Fibroblast of gingiva (primary cell): ENCODE data around the gene SLC26A11.
"Not testable (repeated sequence)": the region's sequence is repeated elsewhere in the genome, so short reads cannot be mapped to it uniquely, and the experiment has no call there.

Experiments
- DNase-seq: peaks from one replicate; pipeline ENCODE4 v3.0.0-alpha.2; 2011; ENCODE audit warnings: low read depth

The SLC26A11 gene

DNA sequence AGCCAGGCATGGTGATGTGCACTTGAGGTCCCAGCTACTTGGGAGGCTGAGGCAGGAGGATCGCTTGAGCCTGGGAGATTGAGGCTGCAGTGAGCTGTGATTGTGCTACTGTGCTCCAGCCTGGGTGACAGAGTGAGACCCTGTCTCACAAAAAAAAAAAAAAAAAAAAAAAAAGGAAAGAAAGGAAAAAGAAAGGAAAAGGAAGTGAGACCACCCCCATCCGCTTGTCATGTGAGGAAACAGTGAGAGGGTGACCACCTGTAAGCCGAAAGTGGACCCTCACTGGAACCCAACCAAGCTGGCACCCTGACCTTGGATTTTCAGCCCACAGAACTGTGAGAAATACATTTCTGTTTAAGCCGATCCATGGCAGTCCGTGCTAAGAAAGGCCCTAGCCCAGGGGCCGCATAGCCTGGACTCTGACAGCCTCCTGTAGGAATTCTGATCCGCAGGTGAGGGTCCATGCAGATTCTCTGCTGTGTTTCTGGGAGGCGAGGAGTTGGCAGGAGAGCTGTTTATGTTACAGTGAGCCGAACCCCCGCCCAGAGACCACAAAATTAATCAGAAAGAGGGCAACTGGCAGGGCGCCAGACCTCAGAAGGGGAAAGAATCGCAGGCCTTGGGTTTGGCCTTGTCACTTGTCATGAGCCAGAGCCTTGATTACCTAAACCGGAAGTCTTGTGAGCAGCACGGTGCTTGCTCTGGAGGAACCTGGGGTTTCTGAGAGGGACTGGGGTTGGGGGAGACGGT lies 1.0 kb upstream of the SLC26A11 start:
- DNase-seq = peak; percentile 75

DNA sequence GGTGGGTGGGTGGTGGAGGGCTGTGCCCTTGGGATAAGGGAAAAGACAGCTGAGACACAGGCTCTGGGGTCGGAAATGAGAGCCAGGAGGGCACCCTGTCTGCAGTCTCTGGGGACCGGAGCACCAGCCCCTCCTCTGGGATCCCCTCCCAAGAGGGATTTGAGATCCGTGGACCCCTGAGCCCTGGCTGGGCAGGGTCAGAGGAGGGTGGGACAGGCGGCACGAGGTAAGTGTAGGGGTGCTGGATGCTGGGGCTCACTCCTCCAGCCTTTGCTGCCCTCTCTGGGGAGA lies 519 bp upstream of the SLC26A11 start:
- no peak for DNase-seq

DNA sequence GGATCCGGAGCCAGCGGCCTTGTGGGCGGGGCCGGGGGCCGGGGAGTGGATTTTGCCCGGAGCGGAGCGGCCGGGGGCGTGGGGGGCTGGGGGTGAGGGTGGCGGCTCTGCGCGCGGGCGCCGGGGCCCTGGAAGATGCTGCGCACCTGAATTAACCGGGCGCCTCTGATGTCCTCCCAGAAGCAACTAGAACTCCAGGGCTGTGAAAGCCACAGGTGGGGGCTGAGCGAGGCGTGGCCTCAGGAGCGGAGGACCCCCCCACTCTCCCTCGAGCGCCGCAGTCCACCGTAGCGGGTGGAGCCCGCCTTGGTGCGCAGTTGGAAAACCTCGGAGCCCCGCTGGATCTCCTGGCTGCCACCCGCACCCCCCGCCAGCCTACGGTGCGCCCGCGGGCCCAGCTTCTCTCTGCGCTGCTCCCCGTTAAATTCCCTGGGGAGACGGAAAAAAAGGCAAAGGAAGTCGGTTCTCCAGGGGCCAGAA lies 549 bp downstream of the SLC26A11 start:
- DNase-seq = no peak

DNA sequence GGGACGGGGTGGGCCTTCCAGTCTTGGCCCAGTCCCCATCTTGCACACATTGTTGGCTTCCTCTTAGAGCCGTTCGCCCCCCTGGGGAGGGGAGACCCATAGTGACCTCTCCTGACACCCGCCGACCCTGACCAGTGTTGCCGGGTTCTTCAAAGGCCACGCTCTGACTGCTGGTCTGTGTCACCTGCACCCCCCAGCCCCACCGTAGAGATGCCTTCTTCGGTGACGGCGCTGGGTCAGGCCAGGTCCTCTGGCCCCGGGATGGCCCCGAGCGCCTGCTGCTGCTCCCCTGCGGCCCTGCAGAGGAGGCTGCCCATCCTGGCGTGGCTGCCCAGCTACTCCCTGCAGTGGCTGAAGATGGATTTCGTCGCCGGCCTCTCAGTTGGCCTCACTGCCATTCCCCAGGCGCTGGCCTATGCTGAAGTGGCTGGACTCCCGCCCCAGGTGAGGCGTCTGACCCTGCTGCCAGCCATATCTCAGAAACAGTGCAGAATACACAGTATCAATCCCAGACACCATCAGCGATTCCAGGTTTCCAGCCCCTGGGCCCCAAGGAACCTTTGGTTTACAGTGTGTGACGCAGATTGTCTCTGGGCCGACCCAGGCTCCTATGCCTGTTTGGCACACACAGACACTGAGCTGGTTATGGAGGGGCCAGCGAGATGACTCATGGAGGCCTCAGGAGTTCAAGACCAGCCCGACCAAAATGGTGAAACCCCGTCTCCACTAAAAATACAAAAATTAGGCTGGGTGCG lies 1.3 kb downstream of the SLC26A11 start:
- no peak for DNase-seq

DNA sequence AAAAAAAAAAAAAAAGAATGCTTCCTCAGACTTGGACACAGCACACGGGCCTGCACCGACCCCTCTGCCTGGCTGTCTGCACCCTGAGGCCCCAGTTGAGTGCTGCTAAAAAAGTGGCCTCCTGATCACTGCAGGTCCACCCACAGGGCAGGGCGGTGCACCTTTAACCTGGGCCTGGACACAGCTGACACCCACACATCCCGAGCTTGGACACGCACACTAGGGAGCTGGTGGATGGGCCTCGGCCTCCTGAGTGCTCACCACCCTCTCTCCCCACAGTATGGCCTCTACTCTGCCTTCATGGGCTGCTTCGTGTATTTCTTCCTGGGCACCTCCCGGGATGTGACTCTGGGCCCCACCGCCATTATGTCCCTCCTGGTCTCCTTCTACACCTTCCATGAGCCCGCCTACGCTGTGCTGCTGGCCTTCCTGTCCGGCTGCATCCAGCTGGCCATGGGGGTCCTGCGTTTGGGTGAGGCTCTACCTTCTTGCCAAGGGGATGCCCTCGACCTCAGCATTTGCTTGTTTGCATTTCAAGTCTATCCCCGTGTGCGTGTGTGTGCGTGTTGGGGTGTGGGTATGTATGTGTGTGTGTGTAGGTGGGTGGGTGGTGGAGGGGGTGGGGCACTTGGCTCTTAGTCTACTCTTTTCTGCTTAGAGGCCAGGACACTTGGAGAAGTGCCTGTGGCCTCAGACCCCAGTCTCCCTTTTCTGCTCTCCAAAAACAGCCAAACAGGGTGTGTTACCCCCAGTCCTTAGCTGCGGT lies 2.3 kb downstream of the SLC26A11 start:
- DNase-seq = no peak

DNA sequence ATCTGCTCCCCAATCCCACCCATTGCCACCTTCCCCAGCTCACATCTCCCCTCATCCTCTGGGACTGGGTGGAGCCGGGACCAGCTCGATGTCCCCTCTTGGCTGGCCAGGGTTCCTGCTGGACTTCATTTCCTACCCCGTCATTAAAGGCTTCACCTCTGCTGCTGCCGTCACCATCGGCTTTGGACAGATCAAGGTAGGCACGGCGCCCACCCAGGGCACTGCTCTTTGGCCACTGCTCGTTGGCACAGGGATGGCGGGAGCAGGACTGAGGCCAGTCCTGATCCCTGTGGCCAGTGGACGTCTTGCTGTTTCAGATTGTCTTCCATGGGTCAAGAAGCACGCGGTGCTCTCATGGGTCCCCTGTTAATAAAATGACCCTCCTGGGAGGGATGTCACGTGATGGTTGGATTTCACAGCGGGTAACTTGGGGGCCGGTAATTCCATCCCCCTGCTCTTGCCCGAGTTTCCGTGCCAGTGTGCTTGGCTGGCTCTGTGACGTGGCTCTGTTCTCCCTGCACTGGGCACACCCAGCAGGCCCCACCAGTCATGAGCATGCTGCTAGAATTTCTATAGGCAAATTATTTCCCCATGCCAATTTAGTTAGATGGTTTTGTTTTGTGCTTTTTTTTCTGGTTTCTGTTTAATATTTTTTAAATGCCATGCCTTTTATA lies 3.1 kb downstream of the SLC26A11 start:
- DNase-seq = peak; percentile 29

DNA sequence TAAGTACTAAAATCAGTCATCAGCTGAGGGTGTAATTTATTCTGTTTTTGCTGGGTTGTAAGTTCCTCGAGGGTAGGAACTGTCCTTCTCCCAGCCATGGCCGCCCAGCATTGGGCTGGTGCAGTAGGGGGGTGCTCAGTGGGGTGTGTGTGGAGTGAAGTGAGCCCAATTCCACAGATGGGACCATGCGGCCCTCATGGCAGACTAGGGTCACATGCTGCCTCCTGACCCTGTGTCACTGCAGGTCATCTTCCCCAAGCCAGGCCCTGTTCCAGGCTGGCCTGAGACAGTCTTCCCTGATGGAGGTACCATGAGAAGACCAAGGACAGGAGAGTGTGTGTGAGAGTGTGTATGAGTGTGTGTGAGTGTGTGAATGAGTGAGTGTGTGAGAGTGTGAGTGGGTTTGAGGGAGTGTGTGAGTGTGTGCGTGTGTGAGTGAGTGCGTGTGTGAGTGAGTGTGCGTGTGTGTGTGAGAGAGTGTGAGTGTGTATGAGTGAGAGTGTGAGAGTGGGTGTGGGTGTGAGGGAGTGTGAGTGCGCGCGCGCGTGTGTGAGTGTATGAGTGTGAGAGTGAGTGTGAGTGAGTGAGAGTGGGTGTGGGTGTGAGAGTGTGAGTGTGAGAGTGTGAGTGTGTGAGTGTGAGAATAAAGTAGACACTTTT lies 3.7 kb downstream of the SLC26A11 start:
- DNase-seq = no peak

DNA sequence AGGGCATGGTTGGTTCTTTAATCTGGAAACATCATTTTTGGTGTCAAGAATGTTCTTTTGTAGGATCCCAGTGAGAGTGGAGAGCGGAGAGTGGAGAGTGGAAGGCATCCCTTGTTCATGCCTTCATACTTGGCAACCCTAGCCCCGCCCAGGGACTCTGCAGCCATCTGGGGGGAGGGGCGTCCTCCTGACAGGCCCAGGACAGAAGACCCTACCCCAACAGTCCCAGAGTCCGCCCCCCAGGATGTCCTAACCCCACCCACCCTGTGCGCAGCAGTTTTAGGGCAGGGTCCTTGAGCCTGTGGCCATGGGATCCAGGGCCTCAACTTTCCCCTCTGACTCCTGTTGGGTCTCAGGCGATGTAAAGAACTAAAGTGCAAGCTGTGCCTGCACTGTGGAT lies 4.5 kb downstream of the SLC26A11 start:
- DNase-seq = no peak

DNA sequence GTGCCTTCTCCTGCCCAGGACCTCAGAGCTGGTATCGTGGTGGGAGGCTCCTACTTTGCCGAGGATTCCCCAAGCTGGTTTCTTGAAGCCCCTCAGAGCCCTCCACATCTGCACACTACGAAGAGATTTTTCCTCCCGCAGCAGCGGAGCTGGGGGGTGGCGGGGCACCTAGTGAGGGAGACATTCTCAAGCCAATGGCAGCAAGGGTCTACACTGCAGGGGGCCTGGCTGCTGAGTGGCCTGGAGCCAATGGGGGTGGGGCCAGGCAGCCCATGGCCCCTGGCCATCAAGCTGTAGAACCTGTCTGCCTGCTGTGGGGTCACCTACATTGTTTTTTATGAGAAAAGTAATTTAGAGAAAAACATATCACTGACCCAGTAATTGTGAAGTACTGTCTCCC lies 5.0 kb downstream of the SLC26A11 start:
- DNase-seq = no peak

DNA sequence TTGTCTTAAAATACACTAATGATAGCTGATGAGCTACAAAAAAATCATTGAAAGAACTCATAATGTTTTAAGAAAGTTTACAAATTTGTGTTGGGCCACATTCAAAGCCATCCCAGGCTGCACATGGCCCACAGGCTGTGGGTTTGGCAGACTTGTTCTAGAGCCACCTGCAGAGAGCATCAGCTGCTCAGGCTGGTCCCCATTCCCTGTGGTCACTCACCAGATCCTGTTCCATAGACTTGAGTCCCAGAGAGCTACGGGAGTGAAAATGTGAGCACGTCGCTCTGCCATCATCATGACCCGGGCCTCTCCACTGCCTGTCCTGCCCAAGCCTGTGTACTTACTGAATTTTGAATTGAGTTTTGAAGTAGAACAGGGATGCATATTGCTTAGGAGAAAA lies 6.9 kb downstream of the SLC26A11 start:
- DNase-seq = no peak

DNA sequence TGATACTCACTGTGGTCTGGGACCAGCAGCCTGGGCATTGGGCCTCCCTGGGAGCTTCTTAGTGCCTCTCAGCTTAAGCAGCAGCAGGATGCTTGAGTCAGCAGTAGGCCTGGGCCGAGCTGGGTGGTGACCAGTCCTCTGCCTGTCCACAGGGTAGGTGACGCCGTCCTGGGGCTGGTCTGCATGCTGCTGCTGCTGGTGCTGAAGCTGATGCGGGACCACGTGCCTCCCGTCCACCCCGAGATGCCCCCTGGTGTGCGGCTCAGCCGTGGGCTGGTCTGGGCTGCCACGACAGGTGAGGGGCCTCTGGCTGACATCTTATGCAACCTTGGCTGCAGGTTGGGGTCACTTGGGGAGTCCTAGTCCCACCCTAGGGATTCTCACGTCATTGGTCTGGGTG lies 7.4 kb downstream of the SLC26A11 start:
- no peak for DNase-seq

DNA sequence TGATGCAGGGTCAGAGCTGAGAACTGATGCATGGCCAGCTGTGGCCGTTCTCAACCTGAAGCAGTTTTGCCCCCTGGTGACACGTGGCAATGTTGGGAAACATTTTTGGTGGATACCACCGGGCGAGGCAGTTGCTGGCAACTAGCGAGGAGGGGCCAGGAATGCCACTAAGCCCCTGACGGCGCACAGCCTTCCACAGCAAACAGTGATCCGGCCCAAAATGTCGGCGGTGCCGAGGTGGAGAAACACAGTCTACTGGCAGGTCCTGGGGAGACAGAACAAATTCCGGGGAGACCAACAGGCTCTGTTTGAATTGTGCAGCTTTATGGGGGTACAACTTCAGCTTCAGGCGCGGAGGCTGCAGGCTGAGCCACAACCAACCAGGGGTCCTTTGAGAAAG lies 8.2 kb downstream of the SLC26A11 start:
- no peak for DNase-seq

DNA sequence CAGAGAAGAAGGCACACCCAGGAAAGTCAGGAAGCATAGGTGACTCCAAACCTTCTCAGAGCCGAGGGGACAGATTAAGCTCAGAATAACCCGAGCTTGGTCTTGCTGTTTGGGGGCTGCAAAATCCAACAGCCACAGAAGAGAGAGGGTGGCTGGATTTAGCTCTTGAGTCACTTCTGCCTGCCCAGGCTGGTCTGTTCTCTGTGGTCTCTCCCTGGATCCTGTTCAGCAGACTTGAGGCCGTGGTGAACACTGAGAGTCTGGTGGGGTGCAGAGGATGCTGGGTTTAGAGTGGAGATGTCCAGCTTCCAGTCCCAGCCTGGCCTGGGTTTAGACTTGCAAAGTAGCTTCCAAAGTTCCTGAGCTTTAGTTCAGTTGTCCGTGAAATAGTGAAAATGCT lies 8.8 kb downstream of the SLC26A11 start:
- DNase-seq = no peak

DNA sequence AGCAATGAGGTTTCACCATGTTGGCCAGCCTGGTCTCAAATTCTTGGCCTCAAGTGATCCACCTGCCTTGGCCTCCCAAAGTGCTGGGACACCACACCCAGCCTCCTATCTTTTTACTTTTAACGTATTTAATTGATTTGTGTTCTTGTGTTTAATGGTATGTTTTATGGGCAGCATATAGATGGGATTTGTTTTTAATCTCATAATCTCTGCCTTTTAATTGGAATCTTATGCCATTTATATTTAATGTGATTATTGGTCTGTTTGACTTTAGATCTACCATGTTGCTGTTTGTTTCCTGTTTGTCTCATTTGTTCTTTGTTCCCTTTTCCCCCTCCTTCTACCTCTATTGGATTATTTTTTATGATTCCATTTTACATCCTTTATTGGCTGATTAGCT lies 12.2 kb downstream of the SLC26A11 start:
- no peak for DNase-seq

DNA sequence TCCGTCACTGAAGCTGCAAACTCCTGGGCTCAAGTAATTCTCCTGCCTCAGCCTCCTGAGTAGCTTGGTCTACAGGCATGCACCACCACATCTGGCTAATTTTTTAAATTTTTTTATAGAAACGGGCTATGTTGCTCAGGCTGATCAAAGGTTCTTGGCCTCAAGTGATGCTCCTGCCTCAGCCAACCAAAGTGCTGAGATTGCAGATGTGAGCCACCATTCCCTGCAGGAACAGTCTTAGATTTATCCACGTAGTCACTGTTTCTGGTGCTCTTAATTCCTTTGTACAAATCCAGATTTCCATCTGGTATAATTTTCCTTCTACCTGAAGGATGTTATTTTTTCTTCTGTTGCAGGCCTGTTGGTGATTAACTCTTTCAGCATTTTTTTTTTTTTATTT lies 13.0 kb downstream of the SLC26A11 start:
- no peak for DNase-seq

DNA sequence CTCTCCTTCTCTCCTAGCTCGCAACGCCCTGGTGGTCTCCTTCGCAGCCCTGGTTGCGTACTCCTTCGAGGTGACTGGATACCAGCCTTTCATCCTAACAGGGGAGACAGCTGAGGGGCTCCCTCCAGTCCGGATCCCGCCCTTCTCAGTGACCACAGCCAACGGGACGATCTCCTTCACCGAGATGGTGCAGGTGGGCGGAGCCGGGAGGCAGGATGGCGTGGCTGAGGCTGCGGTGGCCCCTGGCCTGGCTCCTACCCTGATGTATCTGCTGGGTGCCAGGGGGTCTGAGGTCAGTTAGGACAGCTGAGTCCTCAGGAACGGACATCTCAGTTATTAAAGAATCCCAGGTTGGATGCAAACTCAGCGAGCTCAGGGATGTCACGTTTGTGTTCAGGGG lies 16.7 kb downstream of the SLC26A11 start:
- DNase-seq = no peak

DNA sequence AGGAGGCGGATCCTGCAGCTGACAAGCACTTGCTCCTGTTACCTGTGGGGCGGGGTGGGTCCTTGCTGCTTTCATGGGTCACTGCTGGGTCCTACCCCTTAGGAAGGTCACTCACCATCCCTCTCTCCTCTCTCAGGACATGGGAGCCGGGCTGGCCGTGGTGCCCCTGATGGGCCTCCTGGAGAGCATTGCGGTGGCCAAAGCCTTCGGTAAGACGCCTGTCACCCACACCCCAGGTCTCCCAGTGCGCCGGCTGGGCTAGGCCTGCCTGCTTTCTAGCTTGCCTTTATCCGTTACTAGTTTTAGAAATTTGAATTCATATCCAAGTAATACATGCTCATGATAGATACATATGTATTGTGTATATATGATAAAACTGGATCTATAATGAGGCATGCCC lies 17.2 kb downstream of the SLC26A11 start:
- DNase-seq = no peak

DNA sequence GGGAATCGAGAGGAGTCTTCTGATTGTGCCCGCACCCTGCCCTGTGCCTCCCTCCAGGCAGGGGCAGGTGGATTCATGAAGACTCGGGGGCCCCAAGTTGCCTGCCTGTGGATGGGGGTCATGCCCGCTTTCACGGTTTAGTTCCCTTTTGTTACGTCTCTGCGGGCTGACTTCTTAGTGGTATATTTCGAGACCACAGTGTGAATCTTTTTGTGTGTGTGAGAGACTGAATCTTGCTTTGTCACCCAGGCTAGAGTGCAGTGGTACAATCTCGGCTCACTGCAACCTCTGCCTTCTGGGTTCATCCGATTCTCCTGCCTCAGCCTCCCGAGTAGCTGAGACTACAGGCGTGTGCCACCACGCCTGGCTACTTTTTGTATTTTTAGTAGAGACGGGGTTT lies 22.3 kb downstream of the SLC26A11 start:
- DNase-seq = no peak

DNA sequence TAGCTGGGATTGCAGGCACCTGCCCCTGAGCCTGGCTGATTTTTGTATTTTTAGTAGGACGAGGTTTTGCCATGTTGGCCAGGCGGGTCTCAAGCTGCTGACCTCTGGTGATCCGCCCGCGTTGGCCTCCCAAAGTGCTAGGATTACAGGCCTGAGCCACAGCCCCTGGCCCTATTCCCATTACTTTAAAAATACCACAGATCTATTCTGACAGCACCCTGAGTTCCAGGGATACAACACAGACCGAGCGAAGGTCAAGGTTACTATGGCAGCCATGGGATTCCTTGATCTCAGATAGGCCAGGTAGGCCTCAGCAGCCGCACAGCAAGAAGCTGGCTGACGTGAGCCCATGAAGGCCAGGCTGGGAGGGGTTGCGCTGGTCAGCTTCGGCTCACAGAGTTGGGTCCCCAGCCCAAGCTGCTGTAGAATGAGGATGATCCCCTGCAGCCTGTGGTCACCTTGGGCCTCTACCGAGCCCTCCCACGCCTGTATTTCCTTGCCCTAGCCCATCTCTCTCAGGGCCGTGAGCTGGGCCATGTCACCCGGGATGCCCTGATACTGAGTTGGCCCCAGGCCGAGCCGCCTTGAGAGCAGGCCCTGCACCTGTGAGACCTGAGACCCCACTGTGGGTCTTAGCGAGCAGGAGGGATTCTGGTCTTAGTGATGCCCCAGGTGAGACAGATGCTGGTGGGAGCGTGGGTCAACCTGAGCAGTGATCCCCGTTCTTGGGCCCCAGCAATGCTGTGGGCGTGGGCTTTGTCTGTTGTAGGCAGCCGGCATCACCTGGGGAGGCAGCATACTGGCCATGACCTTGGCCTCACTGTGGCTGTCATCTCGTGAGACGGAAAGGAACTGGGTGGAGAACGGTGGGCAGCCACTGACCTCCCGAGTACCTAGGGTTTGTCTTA lies 23.6 kb downstream of the SLC26A11 start:
- DNase-seq = no peak

DNA sequence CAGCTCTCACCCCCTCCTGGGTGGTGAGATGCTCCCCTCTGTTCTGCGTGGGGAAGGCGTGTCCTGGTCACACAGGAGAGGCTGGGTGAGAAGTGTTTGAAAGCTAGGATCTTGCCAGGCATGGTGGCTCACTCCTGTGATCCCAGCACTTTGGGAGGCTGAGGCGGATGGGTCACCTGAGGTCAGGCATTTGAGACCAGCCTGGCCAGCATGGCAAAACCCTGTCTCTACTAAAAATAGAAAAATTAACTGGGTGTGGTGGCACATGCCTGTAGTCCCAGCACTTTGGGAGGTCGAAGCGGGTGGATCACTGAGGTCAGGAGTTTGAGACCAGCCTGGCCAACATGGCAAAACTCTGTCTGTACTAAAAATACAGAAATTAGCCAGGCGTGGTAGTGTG lies 24.2 kb downstream of the SLC26A11 start:
- DNase-seq = not testable (repeated sequence)
